HCT116 (cell line): ENCODE data around the gene NBAS. TPM values are rescaled to one million over a fixed set of nuclear protein-coding genes. Genes with fewer than 3 reads are reported as not detected.

Source experiments
- ATAC-seq: fragments of 200-7000 bp; cut with Tn5 transposase; 2 replicates; pipeline ENCODE4 v1.9.1; 2020; ENCODE audit warnings: mild to moderate bottlenecking, moderate library complexity
- BruUV-seq: library from RNA; stranded (reverse); fragments of 400-500 nt; replicated peaks from 2 replicates; lab custom pipeline; 2021; lab: Mats Ljungman, UMichigan
- CTCF ChIA-PET: fragments of 300-600 bp; sonication (Branson Sonifier 250); formaldehyde crosslinking; loops from one replicate; lab custom pipeline; 2021; ENCODE audit warnings: antibody characterized with exemption; lab: Charles Lee
- POLR2A ChIA-PET: fragments of 300-600, 350-600 bp; sonication (Branson Sonifier 250); formaldehyde crosslinking; loops from one replicate; lab custom pipeline; 2021; ENCODE audit warnings: antibody characterized with exemption; lab: Charles Lee
- RAD21 ChIA-PET, 2 experiments: fragments of 300-600 bp; sonication (Branson Sonifier 250); formaldehyde crosslinking; loops; one replicate each; lab custom pipeline; 2023; ENCODE audit warnings: low total read pairs in 2 of 2; ENCODE audit not compliant: uncharacterized antibody in 2 of 2, unreplicated experiment in 2 of 2, low non-redundant PET in 1 of 2; lab: Charles Lee
- DNase-seq: peaks from one replicate; pipeline ENCODE4 v3.0.0-alpha.2; 2010; ENCODE audit warnings: low read depth, low spot score
- H2AFZ ChIP-seq: fragments of 200-600 bp; shearing (Covaris generic), sonication (generic); 2 replicates; pipeline ENCODE4 v1.6.1; 2017; ENCODE audit warnings: low read depth, mixed run types, mixed read lengths, antibody characterized with exemption, low read length; ENCODE audit not compliant: poor library complexity, severe bottlenecking
- H3K27ac ChIP-seq: 2 replicates; pipeline ENCODE4 v1.5.1; 2012; ENCODE audit warnings: low read depth, low read length
- H3K27me3 ChIP-seq: fragments of 200-600 bp; sonication (generic); 2 replicates; pipeline ENCODE4 v1.6.1; 2016; ENCODE audit warnings: mixed run types, low read length, mixed read lengths; ENCODE audit not compliant: insufficient read depth
- H3K36me3 ChIP-seq, 2 experiments: fragments of 200-500 bp in 1 of 2; fragments of 200-600 bp in 1 of 2; sonication (Bioruptor generic) in 1 of 2; sonication (generic) in 1 of 2; 2 replicates each; pipeline versions ENCODE4 v1.5.1 to v1.6.1; 2014 to 2016; ENCODE audit warnings: low read length in 2 of 2, inconsistent platforms in 1 of 2, mixed read lengths in 1 of 2, mixed run types in 1 of 2; ENCODE audit not compliant: insufficient read depth in 2 of 2, control insufficient read depth in 1 of 2
- H3K4me1 ChIP-seq, 2 experiments: fragments of 200-600 bp in 1 of 2; sonication (generic) in 1 of 2; 2 replicates each; pipeline versions ENCODE4 v1.5.1 to v1.6.1; 2012 to 2017; ENCODE audit warnings: low read length in 2 of 2, inconsistent platforms in 1 of 2, mild to moderate bottlenecking in 1 of 2, mixed read lengths in 1 of 2, mixed run types in 1 of 2, moderate library complexity in 1 of 2; ENCODE audit not compliant: insufficient read depth in 2 of 2, control insufficient read depth in 1 of 2
- H3K4me2 ChIP-seq: fragments of 200-600 bp; sonication (generic); 2 replicates; pipeline ENCODE4 v1.6.1; 2017; ENCODE audit warnings: mixed run types, low read length, mixed read lengths
- H3K4me3 ChIP-seq, 2 experiments: fragments of 200-600 bp in 1 of 2; sonication (generic) in 1 of 2; replicated peaks in 1 of 2; 2 replicates each; pipeline ENCODE4 v1.5.1; 2011 to 2016; ENCODE audit warnings: low read length in 2 of 2, control low read depth in 1 of 2, low read depth in 1 of 2, mild to moderate bottlenecking in 1 of 2, mixed read lengths in 1 of 2, mixed run types in 1 of 2
- H3K79me2 ChIP-seq: fragments of 200-600 bp; sonication (generic); 2 replicates; pipeline ENCODE4 v1.6.1; 2017; ENCODE audit warnings: mild to moderate bottlenecking, mixed run types, low read length, moderate library complexity, mixed read lengths; ENCODE audit not compliant: insufficient read depth
- H3K9ac ChIP-seq: fragments of 200-600 bp; sonication (generic); 2 replicates; pipeline ENCODE4 v1.6.1; 2016; ENCODE audit warnings: low read length, mixed read lengths
- H3K9me2 ChIP-seq: fragments of 200-600 bp; sonication (generic), shearing (Covaris generic); 2 replicates; pipeline ENCODE4 v1.6.1; 2017; ENCODE audit warnings: mixed run types, mild to moderate bottlenecking, moderate library complexity; ENCODE audit not compliant: insufficient read depth
- H3K9me3 ChIP-seq, 2 experiments: fragments of 200-500 bp in 1 of 2; fragments of 200-600 bp in 1 of 2; sonication (Bioruptor generic) in 1 of 2; sonication (generic) in 1 of 2; 2 replicates each; pipeline ENCODE4 v1.6.1; 2014 to 2017; ENCODE audit warnings: low read length in 2 of 2, mixed read lengths in 2 of 2, inconsistent platforms in 1 of 2, low read depth in 1 of 2, mild to moderate bottlenecking in 1 of 2, mixed run types in 1 of 2, moderate library complexity in 1 of 2; ENCODE audit not compliant: control insufficient read depth in 1 of 2, insufficient read depth in 1 of 2
- H4K20me1 ChIP-seq: fragments of 200-600 bp; sonication (generic), shearing (Covaris generic); 2 replicates; pipeline ENCODE4 v1.6.1; 2017; ENCODE audit warnings: mixed run types, mild to moderate bottlenecking, moderate library complexity; ENCODE audit not compliant: insufficient read depth
- CBX3 ChIP-seq: IDR thresholded peaks from 2 replicates; pipeline ENCODE4 v1.6.1; 2012; ENCODE audit warnings: low read depth
- CEBPB ChIP-seq: IDR thresholded peaks from 2 replicates; pipeline ENCODE4 v1.6.1; 2012; ENCODE audit warnings: low read depth
- EGR1 ChIP-seq: IDR thresholded peaks from 2 replicates; pipeline ENCODE4 v1.6.1; 2012; ENCODE audit warnings: low read depth
- ELF1 ChIP-seq: IDR thresholded peaks from 2 replicates; pipeline ENCODE4 v1.6.1; 2012; ENCODE audit warnings: low read depth, borderline replicate concordance
- EZH2 ChIP-seq: fragments of 200-600 bp; sonication (generic); IDR thresholded peaks from 2 replicates; pipeline ENCODE4 v1.6.1; 2017; ENCODE audit warnings: antibody characterized with exemption, mixed run types
- FOSL1 ChIP-seq: IDR thresholded peaks from 2 replicates; pipeline ENCODE4 v1.6.1; 2012; ENCODE audit warnings: low read depth
- JUND ChIP-seq: IDR thresholded peaks from 2 replicates; pipeline ENCODE4 v1.6.1; 2012
- MAX ChIP-seq: IDR thresholded peaks from 2 replicates; pipeline ENCODE4 v1.6.1; 2012
- POLR2AphosphoS5 ChIP-seq: IDR thresholded peaks from 2 replicates; pipeline ENCODE4 v1.6.1; 2011; ENCODE audit warnings: mild to moderate bottlenecking, low read depth, low read length, moderate library complexity
- RAD21 ChIP-seq: IDR thresholded peaks from 2 replicates; pipeline ENCODE4 v1.6.1; 2012; ENCODE audit warnings: low read depth, mild to moderate bottlenecking
- SIN3A ChIP-seq: IDR thresholded peaks from 2 replicates; pipeline ENCODE4 v1.6.1; 2012; ENCODE audit warnings: low read depth
- SP1 ChIP-seq: IDR thresholded peaks from 2 replicates; pipeline ENCODE4 v1.6.1; 2012; ENCODE audit warnings: low read depth
- SRF ChIP-seq: IDR thresholded peaks from 2 replicates; pipeline ENCODE4 v1.6.1; 2012; ENCODE audit warnings: low read depth
- YY1 ChIP-seq: IDR thresholded peaks from 2 replicates; pipeline ENCODE4 v1.6.1; 2011; ENCODE audit warnings: low read length, low read depth, moderate library complexity, mild to moderate bottlenecking; ENCODE audit not compliant: insufficient replicate concordance; ENCODE audit errors: extremely low read depth
- ZFX ChIP-seq: fragments of 450-650 bp; IDR thresholded peaks from 2 replicates; pipeline ENCODE4 v1.6.1; 2017
- intact Hi-C: fragments of 100-400 bp; cut with micrococcal nuclease; formaldehyde crosslinking; loops from 2 replicates; pipeline ENCODE4 v1.10.0; 2022
- total RNA-seq: library from RNA; stranded (reverse); gene quantifications from one replicate; pipeline ENCODE4 v1.2.1, GENCODE V29; 2021; ENCODE audit not compliant: unreplicated experiment
- TF ChIP-seq, protein P1 (sequence below), 3 experiments: fragments of 200-600 bp in 1 of 3; sonication (generic) in 1 of 3; IDR thresholded peaks in 2 of 3; conservative IDR thresholded peaks in 1 of 3; 2 replicates each; pipeline ENCODE4 v1.5.1; 2012 to 2017; ENCODE audit warnings: low read depth in 2 of 3, low read length in 2 of 3, antibody characterized with exemption in 1 of 3, borderline replicate concordance in 1 of 3, control low read depth in 1 of 3, mild to moderate bottlenecking in 1 of 3, mixed read lengths in 1 of 3, mixed run types in 1 of 3, moderate library complexity in 1 of 3; ENCODE audit not compliant: insufficient read depth in 1 of 3
- TF ChIP-seq, protein P2 (sequence below): IDR thresholded peaks from 2 replicates; pipeline ENCODE4 v1.6.1; 2011; ENCODE audit warnings: mild to moderate bottlenecking, low read length, moderate library complexity; ENCODE audit not compliant: insufficient replicate concordance; ENCODE audit errors: extremely low read depth
- TF ChIP-seq, protein P3 (sequence below): IDR thresholded peaks from 2 replicates; pipeline ENCODE4 v1.6.1; 2012
- TF ChIP-seq, protein P4 (sequence below): IDR thresholded peaks from 2 replicates; pipeline ENCODE4 v1.6.1; 2012; ENCODE audit warnings: low read depth

Gene NBAS
- total RNA-seq, 1 experiment from 2014 or later = 32.8 TPM

DNA sequence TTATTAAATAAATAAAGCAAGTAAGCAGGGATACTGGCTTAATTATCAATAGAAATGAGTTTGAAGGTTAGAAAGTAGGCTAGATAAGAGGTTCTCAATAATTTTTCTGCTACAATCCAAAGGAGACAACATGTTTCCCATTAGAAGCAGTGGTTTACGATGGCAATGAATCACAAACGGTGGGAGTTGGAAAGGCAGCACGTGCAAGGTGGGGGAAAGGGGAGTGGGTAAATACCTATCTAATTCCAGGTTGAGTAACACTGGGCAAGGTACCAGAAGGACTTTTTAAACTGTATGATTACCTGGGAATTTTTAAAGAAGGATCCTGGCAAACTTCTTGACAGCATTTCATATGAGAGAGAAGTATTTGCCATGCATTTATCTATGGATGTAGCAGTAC lies 289.9 kb downstream of the NBAS start:
- CTCF ChIA-PET = no interaction called here
- H3K9ac ChIP-seq = no peak overlapping the region
- H3K4me2 ChIP-seq = no peak overlapping the region
- RAD21 ChIA-PET = no interaction called here
- H3K27me3 ChIP-seq = no peaks in the 10 kb centered on the region
- no peaks in the 10 kb centered on the region for H3K4me1 ChIP-seq
- no peaks in the 10 kb centered on the region for H4K20me1 ChIP-seq
- intact Hi-C loops = no loop called here
- no peak overlapping the region for H2AFZ ChIP-seq
- no peaks in the 10 kb centered on the region for H3K9me3 ChIP-seq
- DNase-seq = no peak
- no peak overlapping the region for H3K27ac ChIP-seq
- H3K4me3 ChIP-seq = no peak overlapping the region
- BruUV-seq = no TSS peak
- no peak for ATAC-seq
- TF ChIP-seq MAX (no peak), ELF1 (no peak), EGR1 (no peak), RAD21 (no peak), JUND (no peak), EZH2 (no peak), YY1 (no peak), SRF (no peak), FOSL1 (no peak), SIN3A (no peak), POLR2AphosphoS5 (no peak), SP1 (no peak), CBX3 (no peak), ZFX (no peak), CEBPB (no peak)
- TF ChIP-seq, protein P1, sequence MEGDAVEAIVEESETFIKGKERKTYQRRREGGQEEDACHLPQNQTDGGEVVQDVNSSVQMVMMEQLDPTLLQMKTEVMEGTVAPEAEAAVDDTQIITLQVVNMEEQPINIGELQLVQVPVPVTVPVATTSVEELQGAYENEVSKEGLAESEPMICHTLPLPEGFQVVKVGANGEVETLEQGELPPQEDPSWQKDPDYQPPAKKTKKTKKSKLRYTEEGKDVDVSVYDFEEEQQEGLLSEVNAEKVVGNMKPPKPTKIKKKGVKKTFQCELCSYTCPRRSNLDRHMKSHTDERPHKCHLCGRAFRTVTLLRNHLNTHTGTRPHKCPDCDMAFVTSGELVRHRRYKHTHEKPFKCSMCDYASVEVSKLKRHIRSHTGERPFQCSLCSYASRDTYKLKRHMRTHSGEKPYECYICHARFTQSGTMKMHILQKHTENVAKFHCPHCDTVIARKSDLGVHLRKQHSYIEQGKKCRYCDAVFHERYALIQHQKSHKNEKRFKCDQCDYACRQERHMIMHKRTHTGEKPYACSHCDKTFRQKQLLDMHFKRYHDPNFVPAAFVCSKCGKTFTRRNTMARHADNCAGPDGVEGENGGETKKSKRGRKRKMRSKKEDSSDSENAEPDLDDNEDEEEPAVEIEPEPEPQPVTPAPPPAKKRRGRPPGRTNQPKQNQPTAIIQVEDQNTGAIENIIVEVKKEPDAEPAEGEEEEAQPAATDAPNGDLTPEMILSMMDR (IDR thresholded peaks at IDR 0.05 in 2 of 3, conservative IDR thresholded peaks at IDR 0.05 in 1 of 3; ENCODE audit: borderline replicate concordance in 1 of 3, insufficient read depth in 1 of 3, low read depth in 2 of 3, low read length in 2 of 3) = no peak
- TF ChIP-seq, protein P2, sequence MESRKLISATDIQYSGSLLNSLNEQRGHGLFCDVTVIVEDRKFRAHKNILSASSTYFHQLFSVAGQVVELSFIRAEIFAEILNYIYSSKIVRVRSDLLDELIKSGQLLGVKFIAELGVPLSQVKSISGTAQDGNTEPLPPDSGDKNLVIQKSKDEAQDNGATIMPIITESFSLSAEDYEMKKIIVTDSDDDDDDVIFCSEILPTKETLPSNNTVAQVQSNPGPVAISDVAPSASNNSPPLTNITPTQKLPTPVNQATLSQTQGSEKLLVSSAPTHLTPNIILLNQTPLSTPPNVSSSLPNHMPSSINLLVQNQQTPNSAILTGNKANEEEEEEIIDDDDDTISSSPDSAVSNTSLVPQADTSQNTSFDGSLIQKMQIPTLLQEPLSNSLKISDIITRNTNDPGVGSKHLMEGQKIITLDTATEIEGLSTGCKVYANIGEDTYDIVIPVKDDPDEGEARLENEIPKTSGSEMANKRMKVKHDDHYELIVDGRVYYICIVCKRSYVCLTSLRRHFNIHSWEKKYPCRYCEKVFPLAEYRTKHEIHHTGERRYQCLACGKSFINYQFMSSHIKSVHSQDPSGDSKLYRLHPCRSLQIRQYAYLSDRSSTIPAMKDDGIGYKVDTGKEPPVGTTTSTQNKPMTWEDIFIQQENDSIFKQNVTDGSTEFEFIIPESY = no peak
- TF ChIP-seq, protein P3, sequence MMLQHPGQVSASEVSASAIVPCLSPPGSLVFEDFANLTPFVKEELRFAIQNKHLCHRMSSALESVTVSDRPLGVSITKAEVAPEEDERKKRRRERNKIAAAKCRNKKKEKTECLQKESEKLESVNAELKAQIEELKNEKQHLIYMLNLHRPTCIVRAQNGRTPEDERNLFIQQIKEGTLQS = no peak
- TF ChIP-seq, protein P4, sequence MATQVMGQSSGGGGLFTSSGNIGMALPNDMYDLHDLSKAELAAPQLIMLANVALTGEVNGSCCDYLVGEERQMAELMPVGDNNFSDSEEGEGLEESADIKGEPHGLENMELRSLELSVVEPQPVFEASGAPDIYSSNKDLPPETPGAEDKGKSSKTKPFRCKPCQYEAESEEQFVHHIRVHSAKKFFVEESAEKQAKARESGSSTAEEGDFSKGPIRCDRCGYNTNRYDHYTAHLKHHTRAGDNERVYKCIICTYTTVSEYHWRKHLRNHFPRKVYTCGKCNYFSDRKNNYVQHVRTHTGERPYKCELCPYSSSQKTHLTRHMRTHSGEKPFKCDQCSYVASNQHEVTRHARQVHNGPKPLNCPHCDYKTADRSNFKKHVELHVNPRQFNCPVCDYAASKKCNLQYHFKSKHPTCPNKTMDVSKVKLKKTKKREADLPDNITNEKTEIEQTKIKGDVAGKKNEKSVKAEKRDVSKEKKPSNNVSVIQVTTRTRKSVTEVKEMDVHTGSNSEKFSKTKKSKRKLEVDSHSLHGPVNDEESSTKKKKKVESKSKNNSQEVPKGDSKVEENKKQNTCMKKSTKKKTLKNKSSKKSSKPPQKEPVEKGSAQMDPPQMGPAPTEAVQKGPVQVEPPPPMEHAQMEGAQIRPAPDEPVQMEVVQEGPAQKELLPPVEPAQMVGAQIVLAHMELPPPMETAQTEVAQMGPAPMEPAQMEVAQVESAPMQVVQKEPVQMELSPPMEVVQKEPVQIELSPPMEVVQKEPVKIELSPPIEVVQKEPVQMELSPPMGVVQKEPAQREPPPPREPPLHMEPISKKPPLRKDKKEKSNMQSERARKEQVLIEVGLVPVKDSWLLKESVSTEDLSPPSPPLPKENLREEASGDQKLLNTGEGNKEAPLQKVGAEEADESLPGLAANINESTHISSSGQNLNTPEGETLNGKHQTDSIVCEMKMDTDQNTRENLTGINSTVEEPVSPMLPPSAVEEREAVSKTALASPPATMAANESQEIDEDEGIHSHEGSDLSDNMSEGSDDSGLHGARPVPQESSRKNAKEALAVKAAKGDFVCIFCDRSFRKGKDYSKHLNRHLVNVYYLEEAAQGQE = no peak
- TF ChIP-seq, all 23 proteins: peak for 0
- Histone ChIP-seq H3K9me2 (no peaks in the 10 kb centered on the region), H3K36me3 (peaks cover 0 to 2% of the 10 kb centered on the region in 2 experiments; a peak in 1 of 4 replicates), H3K79me2 (no peaks in the 10 kb centered on the region)
- POLR2A ChIA-PET = no interaction called here
